ENCODE measurements around the gene NAT16. TPM values are rescaled to one million over a fixed set of nuclear protein-coding genes. Genes with fewer than 3 reads are reported as not detected.

Gene NAT16
- total RNA-seq, 3 donors from 2014 or later: not detected

GRCh38 chr7:101172854-101173751, 7.0 kb downstream of the NAT16 start:
- no peaks in the 10 kb centered on the region for H3K36me3 ChIP-seq (ENCODE audit: low read depth)
- no peak for TF ChIP-seq CTCF (IDR thresholded peaks at IDR 0.05)
- DNase-seq: peak; percentile 68 to 71 (median 68)
- intact Hi-C loops (cut with DNase I, micrococcal nuclease): no loop called here
- H3K4me3 ChIP-seq: no peak overlapping the region
- peak; percentile 45 for ATAC-seq
- peaks cover 28% of the 10 kb centered on the region for H3K4me1 ChIP-seq (ENCODE audit: low read depth)
- no peaks in the 10 kb centered on the region for H3K9me3 ChIP-seq

- Histone ChIP-seq H3K4me3 (no peak overlapping the region), H3K9me3 (no peaks in the 10 kb centered on the region), H3K4me1 (ENCODE audit: low read depth) (peaks cover 28% of the 10 kb centered on the region), H3K36me3 (ENCODE audit: low read depth) (no peaks in the 10 kb centered on the region)
- peak; percentile 26 for ATAC-seq
- intact Hi-C loops (cut with DNase I, micrococcal nuclease): no loop called here
- DNase-seq: no peak
- TF ChIP-seq CTCF (IDR thresholded peaks at IDR 0.05): no peak
These were observed 7.9 kb downstream of the NAT16 start for GRCh38 chr7:101172005-101172853.

GRCh38 chr7:101171442-101171837, 8.7 kb downstream of the NAT16 start:
- Histone ChIP-seq H3K9me3 (no peaks in the 10 kb centered on the region), H3K4me1 (ENCODE audit: low read depth) (peaks cover 28% of the 10 kb centered on the region), H3K4me3 (no peak overlapping the region), H3K36me3 (ENCODE audit: low read depth) (no peaks in the 10 kb centered on the region)
- ATAC-seq (no peak), DNase-seq (no peak)
- intact Hi-C loops (cut with DNase I, micrococcal nuclease): no loop called here
- TF ChIP-seq CTCF (IDR thresholded peaks at IDR 0.05): no peak

- no peak for TF ChIP-seq CTCF (IDR thresholded peaks at IDR 0.05)
- H3K36me3 ChIP-seq (ENCODE audit: low read depth): no peaks in the 10 kb centered on the region
- ATAC-seq (no peak), DNase-seq (no peak)
- no peak overlapping the region for H3K4me3 ChIP-seq
- H3K9me3 ChIP-seq: no peaks in the 10 kb centered on the region
- peaks cover 30% of the 10 kb centered on the region for H3K4me1 ChIP-seq (ENCODE audit: low read depth)
- intact Hi-C loops (cut with DNase I, micrococcal nuclease): no loop called here
These were observed 9.3 kb downstream of the NAT16 start for GRCh38 chr7:101170617-101171441.

- H3K4me1 ChIP-seq (ENCODE audit: low read depth): peaks cover 37% of the 10 kb centered on the region
These were observed 10.1 kb downstream of the NAT16 start for GRCh38 chr7:101169838-101170551.

More at GRCh38 chr7:101169838-101170551, 10.1 kb downstream of the NAT16 start:
- peak; percentile 90 for TF ChIP-seq CTCF (IDR thresholded peaks at IDR 0.05)
- Histone ChIP-seq H3K36me3 (ENCODE audit: low read depth) (no peaks in the 10 kb centered on the region), H3K4me3 (no peak overlapping the region), H3K9me3 (no peaks in the 10 kb centered on the region)
- DNase-seq: peak; percentile 73 to 84 (median 81)
- intact Hi-C loops (cut with DNase I, micrococcal nuclease): no loop called here
- peak; percentile 66 for ATAC-seq

Data from mucosa of descending colon (tissue), 3 donors.